ENCODE data around the gene TENT5A. TPM values are rescaled to one million over a fixed set of nuclear protein-coding genes. Genes with fewer than 3 reads are reported as not detected.

The TENT5A gene
- total RNA-seq, 1 experiment from 2014 or later = 1.7 TPM

GRCh38 chr6:81767163-81767891, 14.8 kb upstream of the TENT5A start:
- Histone ChIP-seq H3K36me3 (ENCODE audit: control insufficient read depth, insufficient read depth, low read length) (no peaks in the 10 kb centered on the region), H3K4me3 (ENCODE audit: low read depth in 2 of 2, low read length in 2 of 2) (no peak overlapping the region), H3K4me1 (ENCODE audit: control insufficient read depth, insufficient read depth, low read length) (no peaks in the 10 kb centered on the region), H3K27ac (ENCODE audit: low read length) (no peak overlapping the region), H3K9me3 (ENCODE audit: control insufficient read depth, insufficient read depth, low read depth, low read length) (no peaks in the 10 kb centered on the region), H3K27me3 (ENCODE audit: control insufficient read depth, insufficient read depth, low read length) (no peaks in the 10 kb centered on the region)
- TF ChIP-seq POLR2AphosphoS5 (IDR thresholded peaks at IDR 0.05; ENCODE audit: low read depth, low read length) (no peak), SIN3A (IDR thresholded peaks at IDR 0.05; ENCODE audit: borderline replicate concordance, insufficient read depth, low read depth, low read length) (no peak), TCF7L2 (IDR thresholded peaks at IDR 0.05; ENCODE audit: low read depth, low read length) (no peak), REST (IDR thresholded peaks at IDR 0.05; ENCODE audit: insufficient read depth in 1 of 2, low read depth in 2 of 2, low read length in 1 of 2) (no peak), CTCF (IDR thresholded peaks at IDR 0.05) (no peak)
- in situ Hi-C loops (cut with HindIII; ENCODE audit: low pct_unique_long_range_greater_than_20kb, low sequenced_read_pairs) = no loop called here
- DNase-seq (ENCODE audit: low read depth, low spot score) = no peak
- ChIA-PET POLR2A (interaction anchor here (0.6 kb wide), 1 partner anchor 1388 kb away, joined by 4 read pairs; no protein-coding TSS in a partner anchor), CTCF (no interaction called here)
- ATAC-seq = no peak
- BruUV-seq (replicated peaks) = no TSS peak
- intact Hi-C loops (cut with micrococcal nuclease; ENCODE audit: unreplicated experiment) = no loop called here

GRCh38 chr6:81766482-81767069, 14.1 kb upstream of the TENT5A start:
- POLR2A ChIA-PET = no interaction called here
- H3K9me3 ChIP-seq (ENCODE audit: control insufficient read depth, insufficient read depth, low read depth, low read length) = no peaks in the 10 kb centered on the region
- TF ChIP-seq CTCF (IDR thresholded peaks at IDR 0.05) = no peak
- TF ChIP-seq POLR2AphosphoS5 (IDR thresholded peaks at IDR 0.05; ENCODE audit: low read depth, low read length) = no peak
- no peak for TF ChIP-seq TCF7L2 (IDR thresholded peaks at IDR 0.05; ENCODE audit: low read depth, low read length)
- TF ChIP-seq SIN3A (IDR thresholded peaks at IDR 0.05; ENCODE audit: borderline replicate concordance, insufficient read depth, low read depth, low read length) = no peak
- TF ChIP-seq REST (IDR thresholded peaks at IDR 0.05; ENCODE audit: insufficient read depth in 1 of 2, low read depth in 2 of 2, low read length in 1 of 2) = no peak
- in situ Hi-C loops (cut with HindIII; ENCODE audit: low pct_unique_long_range_greater_than_20kb, low sequenced_read_pairs) (no loop called here), intact Hi-C loops (cut with micrococcal nuclease; ENCODE audit: unreplicated experiment) (no loop called here)
- ATAC-seq = no peak
- H3K27me3 ChIP-seq (ENCODE audit: control insufficient read depth, insufficient read depth, low read length) = no peaks in the 10 kb centered on the region
- CTCF ChIA-PET = no interaction called here
- DNase-seq (ENCODE audit: low read depth, low spot score) = no peak
- H3K4me1 ChIP-seq (ENCODE audit: control insufficient read depth, insufficient read depth, low read length) = no peaks in the 10 kb centered on the region
- H3K36me3 ChIP-seq (ENCODE audit: control insufficient read depth, insufficient read depth, low read length) = no peaks in the 10 kb centered on the region
- no TSS peak for BruUV-seq (replicated peaks)
- H3K27ac ChIP-seq (ENCODE audit: low read length) = no peak overlapping the region
- H3K4me3 ChIP-seq (ENCODE audit: low read depth in 2 of 2, low read length in 2 of 2) = no peak overlapping the region

Measured in Panc1 (cell line).